Central memory CD8-positive, alpha-beta T cell (primary cell): Measurements from ENCODE around the gene SIMC1.

Source experiments
- ATAC-seq: fragments of 150-1000 bp; cut with Tn5 transposase; replicated peaks from 2 replicates; pipeline ENCODE4 v1.10.0; 2022; ENCODE audit warnings: mild to moderate bottlenecking, moderate FRiP score, moderate number of reproducible peaks; ENCODE audit not compliant: poor library complexity, severe bottlenecking; ENCODE audit errors: extremely low read depth
- DNase-seq, 2 donors: peaks; one replicate each; pipeline ENCODE4 v3.0.0; 2021; ENCODE audit warnings: low spot score in 2 of 2
- H3K27ac Mint-ChIP-seq: one replicate; pipeline ENCODE4 v1.8.0; 2022; ENCODE audit warnings: low read depth, mild to moderate bottlenecking, moderate library complexity, mixed read lengths
- H3K27me3 Mint-ChIP-seq: one replicate; pipeline ENCODE4 v1.8.0; 2022; ENCODE audit warnings: mixed read lengths
- H3K36me3 Mint-ChIP-seq: one replicate; pipeline ENCODE4 v1.8.0; 2022; ENCODE audit warnings: mild to moderate bottlenecking, moderate library complexity, mixed read lengths; ENCODE audit not compliant: insufficient read depth
- H3K4me1 Mint-ChIP-seq: one replicate; pipeline ENCODE4 v1.8.0; 2022; ENCODE audit warnings: mixed read lengths
- H3K4me3 Mint-ChIP-seq: one replicate; pipeline ENCODE4 v1.8.0; 2022; ENCODE audit warnings: mild to moderate bottlenecking, moderate library complexity, mixed read lengths
- H3K9me3 Mint-ChIP-seq: one replicate; pipeline ENCODE4 v1.8.0; 2022; ENCODE audit warnings: mixed read lengths

SIMC1 gene

GRCh38 chr5:176392526-176392925 lies 154.3 kb downstream of the SIMC1 start:
- Mint-ChIP-seq H3K4me1 (peaks cover 14% of the 10 kb centered on the region), H3K4me3 (no peak overlapping the region), H3K27ac (no peak overlapping the region), H3K36me3 (peaks cover 26% of the 10 kb centered on the region), H3K9me3 (no peaks in the 10 kb centered on the region), H3K27me3 (no peaks in the 10 kb centered on the region)
- DNase-seq, result no peak
- no peak for ATAC-seq

- no peak overlapping the region for H3K27ac Mint-ChIP-seq
- H3K36me3 Mint-ChIP-seq, result peaks cover 20% of the 10 kb centered on the region
- no peak for ATAC-seq
- peaks cover 5% of the 10 kb centered on the region for H3K4me1 Mint-ChIP-seq
- DNase-seq, result no peak
- H3K27me3 Mint-ChIP-seq, result no peaks in the 10 kb centered on the region
- no peaks in the 10 kb centered on the region for H3K9me3 Mint-ChIP-seq
- H3K4me3 Mint-ChIP-seq, result no peak overlapping the region
Observed at GRCh38 chr5:176394096-176394495, 155.9 kb downstream of the SIMC1 start.

- no peak overlapping the region for H3K4me3 Mint-ChIP-seq
- ATAC-seq (no peak), DNase-seq (no peak)
- H3K4me1 Mint-ChIP-seq, result no peaks in the 10 kb centered on the region
- H3K27ac Mint-ChIP-seq, result peak overlapping the region; percentile 19
- peaks cover 19% of the 10 kb centered on the region for H3K36me3 Mint-ChIP-seq
- no peaks in the 10 kb centered on the region for H3K27me3 Mint-ChIP-seq
- no peaks in the 10 kb centered on the region for H3K9me3 Mint-ChIP-seq
Observed at GRCh38 chr5:176394881-176395675, 156.9 kb downstream of the SIMC1 start.
